ENCODE results near the gene ARMH2. TPM values are rescaled to one million over a fixed set of nuclear protein-coding genes. Genes with fewer than 3 reads are reported as not detected.

Gene ARMH2
- total and polyA plus RNA-seq, 3 experiments from 2014 or later = 0.55 to 0.78 TPM; not detected in 1

DNA sequence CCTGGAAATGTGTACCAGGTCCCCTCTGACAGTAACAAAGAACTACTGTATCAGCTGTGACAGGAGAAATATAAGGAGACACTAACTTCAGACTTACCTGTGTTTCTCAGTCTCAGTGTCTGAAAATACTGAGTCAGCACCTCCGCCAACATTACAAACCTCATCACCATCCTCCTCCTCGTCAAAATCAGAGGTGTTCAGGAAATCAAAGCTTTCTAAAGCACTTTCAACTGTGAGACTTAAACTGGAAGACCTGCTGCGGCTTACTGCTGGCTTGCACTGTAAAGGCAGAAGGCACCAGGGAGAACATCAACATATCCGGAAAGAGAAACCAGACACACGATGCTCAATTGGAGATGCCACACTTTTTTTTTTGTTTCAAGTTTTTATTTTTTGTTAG is 40.3 kb upstream of the ARMH2 start:
- no peaks in the 10 kb centered on the region for H3K27me3 ChIP-seq (ENCODE audit: insufficient read depth, low read length, poor library complexity, severe bottlenecking)
- H3K9me3 ChIP-seq (ENCODE audit: low read length) = no peaks in the 10 kb centered on the region
- DNase-seq = peak in 1 of 5 donors; percentile 59
- H3K27ac ChIP-seq (ENCODE audit: low read depth, low read length) = no peak overlapping the region
- H3K9me3 Mint-ChIP-seq = no peaks in the 10 kb centered on the region
- no peak overlapping the region for H3K4me3 Mint-ChIP-seq
- H3K36me3 ChIP-seq (ENCODE audit: insufficient read depth, low read length) = peaks cover 80% of the 10 kb centered on the region
- H3K4me1 ChIP-seq (ENCODE audit: insufficient read depth, low read length) = peaks cover 53% of the 10 kb centered on the region
- H3K4me1 Mint-ChIP-seq = peaks cover 60 to 89% (median 85%) of the 10 kb centered on the region in 3 donors
- no peak overlapping the region for H3K4me3 ChIP-seq (ENCODE audit: low read length)
- peak overlapping the region in 7 of 8 donors; percentile 37 to 92 (median 80) for H3K27ac Mint-ChIP-seq
- POLR2A ChIA-PET = interaction anchor here (0.5 kb wide), 1 partner anchor 203 kb away, joined by 3 read pairs; no protein-coding TSS in a partner anchor
- peaks cover 13 to 91% (median 50%) of the 10 kb centered on the region in 3 donors for H3K36me3 Mint-ChIP-seq
- CTCF ChIA-PET = no interaction called here
- H3K27me3 Mint-ChIP-seq = peaks cover 0 to 5% of the 10 kb centered on the region in 2 donors

DNA sequence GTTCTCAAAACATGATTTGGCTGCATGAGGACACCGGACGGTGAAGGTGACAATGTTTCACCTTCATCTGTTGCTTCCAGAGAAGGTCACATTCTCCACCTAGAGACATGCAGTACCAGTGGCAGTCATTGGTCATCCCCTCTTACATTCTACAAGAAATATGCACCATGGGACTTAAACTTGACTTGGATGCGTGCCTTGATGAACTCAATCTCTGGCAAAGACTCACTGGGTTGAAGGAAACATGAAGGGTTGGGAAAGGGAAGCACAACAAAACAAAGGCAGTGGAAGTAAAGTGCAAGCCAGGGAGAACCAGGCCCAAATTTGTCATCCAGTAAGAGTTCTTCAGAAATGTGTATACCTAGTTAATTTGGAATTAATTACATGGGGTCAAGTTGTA is 39.4 kb upstream of the ARMH2 start:
- Histone ChIP-seq H3K36me3 (ENCODE audit: insufficient read depth, low read length) (peaks cover 80% of the 10 kb centered on the region), H3K27ac (ENCODE audit: low read depth, low read length) (no peak overlapping the region), H3K4me1 (ENCODE audit: insufficient read depth, low read length) (peaks cover 48% of the 10 kb centered on the region), H3K27me3 (ENCODE audit: insufficient read depth, low read length, poor library complexity, severe bottlenecking) (no peaks in the 10 kb centered on the region), H3K9me3 (ENCODE audit: low read length) (no peaks in the 10 kb centered on the region), H3K4me3 (ENCODE audit: low read length) (no peak overlapping the region)
- H3K9me3 Mint-ChIP-seq = no peaks in the 10 kb centered on the region
- peaks cover 61 to 86% (median 83%) of the 10 kb centered on the region in 3 donors for H3K4me1 Mint-ChIP-seq
- no peak for DNase-seq
- CTCF ChIA-PET = no interaction called here
- H3K4me3 Mint-ChIP-seq = peak overlapping the region in 1 of 7 donors; percentile 12
- H3K36me3 Mint-ChIP-seq = peaks cover 19 to 91% (median 51%) of the 10 kb centered on the region in 3 donors
- peaks cover 0 to 5% of the 10 kb centered on the region in 2 donors for H3K27me3 Mint-ChIP-seq
- H3K27ac Mint-ChIP-seq = peak overlapping the region; percentile 2 to 90 (median 70)
- POLR2A ChIA-PET = interaction anchor here (0.6 kb wide), 2 partner anchors 14 to 17 kb away, joined by 3 read pairs; no protein-coding TSS in a partner anchor

DNA sequence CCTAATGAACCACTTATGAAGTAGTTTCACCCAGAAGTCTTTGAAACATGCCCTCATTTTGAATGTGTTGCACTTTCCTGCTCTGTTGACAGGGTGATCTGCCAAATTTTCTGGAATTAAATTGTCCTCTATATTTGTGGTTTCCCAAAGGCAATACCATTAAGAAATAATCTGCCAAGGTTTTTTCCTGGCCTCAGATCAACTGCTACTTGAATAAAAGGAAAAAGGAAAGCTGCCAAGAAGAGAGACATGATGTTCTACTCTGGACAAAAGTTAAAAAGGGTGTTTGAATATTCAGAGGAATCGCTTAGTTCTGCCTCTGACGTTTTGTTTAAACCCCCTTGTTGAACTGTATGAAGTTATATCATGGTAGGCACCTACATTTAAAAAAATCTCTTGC is 37.4 kb upstream of the ARMH2 start:
- Mint-ChIP-seq H3K4me3 (peak overlapping the region in 1 of 7 donors; percentile 4), H3K9me3 (no peaks in the 10 kb centered on the region), H3K36me3 (peaks cover 27 to 92% (median 52%) of the 10 kb centered on the region in 3 donors), H3K27ac (peak overlapping the region in 7 of 8 donors; percentile 21 to 78 (median 66)), H3K4me1 (peaks cover 50 to 71% (median 68%) of the 10 kb centered on the region in 3 donors), H3K27me3 (peaks cover 0 to 6% of the 10 kb centered on the region in 2 donors)
- H3K36me3 ChIP-seq (ENCODE audit: insufficient read depth, low read length) = peaks cover 80% of the 10 kb centered on the region
- no peaks in the 10 kb centered on the region for H3K27me3 ChIP-seq (ENCODE audit: insufficient read depth, low read length, poor library complexity, severe bottlenecking)
- ChIA-PET POLR2A (no interaction called here), CTCF (interaction anchor here (1.3 kb wide), 1 partner anchor 11 kb away, joined by 3 read pairs; no protein-coding TSS in a partner anchor)
- no peak for DNase-seq
- peaks cover 29% of the 10 kb centered on the region for H3K4me1 ChIP-seq (ENCODE audit: insufficient read depth, low read length)
- H3K27ac ChIP-seq (ENCODE audit: low read depth, low read length) = no peak overlapping the region
- H3K9me3 ChIP-seq (ENCODE audit: low read length) = no peaks in the 10 kb centered on the region
- no peak overlapping the region for H3K4me3 ChIP-seq (ENCODE audit: low read length)

DNA sequence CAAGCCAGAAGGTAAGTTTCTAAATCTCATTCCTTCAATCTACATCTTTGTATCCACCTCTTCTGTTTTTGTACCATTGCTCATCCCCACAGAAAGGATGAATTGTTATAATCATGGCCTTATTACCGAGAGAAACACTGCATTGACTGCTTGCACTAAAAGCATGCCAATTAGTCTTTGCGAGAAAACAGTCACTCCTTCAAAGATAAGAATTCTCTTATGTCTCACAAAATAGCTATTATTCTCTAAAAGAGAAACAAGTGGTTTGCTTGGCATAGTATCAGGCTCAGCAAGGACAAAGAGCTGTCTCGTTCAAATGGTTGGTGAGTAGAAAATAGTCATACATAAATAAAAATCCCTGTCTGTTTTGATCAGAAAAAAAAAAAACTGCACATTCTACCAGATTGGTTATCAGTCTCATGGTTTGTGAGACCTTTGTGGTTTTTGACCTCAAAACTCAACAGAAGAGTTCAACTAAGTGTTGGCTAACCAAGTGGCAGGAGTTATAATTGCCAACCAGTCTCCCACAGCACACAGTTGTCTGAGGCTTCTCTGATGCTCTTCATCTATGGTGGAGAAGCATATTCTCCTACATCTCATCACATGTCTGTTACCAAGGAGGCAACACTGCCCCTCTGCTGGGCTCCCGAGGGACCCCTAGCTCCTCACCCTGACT is 35.1 kb upstream of the ARMH2 start:
- Mint-ChIP-seq H3K36me3 (peaks cover 31 to 91% (median 50%) of the 10 kb centered on the region in 3 donors), H3K27me3 (peaks cover 0 to 6% of the 10 kb centered on the region in 2 donors), H3K4me1 (peaks cover 33 to 52% (median 48%) of the 10 kb centered on the region in 3 donors), H3K4me3 (peak overlapping the region in 1 of 7 donors; percentile 25), H3K27ac (peak overlapping the region in 7 of 8 donors; percentile 24 to 83 (median 58)), H3K9me3 (no peaks in the 10 kb centered on the region)
- Histone ChIP-seq H3K27me3 (ENCODE audit: insufficient read depth, low read length, poor library complexity, severe bottlenecking) (no peaks in the 10 kb centered on the region), H3K4me3 (ENCODE audit: low read length) (no peak overlapping the region), H3K4me1 (ENCODE audit: insufficient read depth, low read length) (peaks cover 8% of the 10 kb centered on the region), H3K27ac (ENCODE audit: low read depth, low read length) (no peak overlapping the region), H3K9me3 (ENCODE audit: low read length) (no peaks in the 10 kb centered on the region), H3K36me3 (ENCODE audit: insufficient read depth, low read length) (peaks cover 82% of the 10 kb centered on the region)
- ChIA-PET CTCF (no interaction called here), POLR2A (no interaction called here)
- DNase-seq = no peak

DNA sequence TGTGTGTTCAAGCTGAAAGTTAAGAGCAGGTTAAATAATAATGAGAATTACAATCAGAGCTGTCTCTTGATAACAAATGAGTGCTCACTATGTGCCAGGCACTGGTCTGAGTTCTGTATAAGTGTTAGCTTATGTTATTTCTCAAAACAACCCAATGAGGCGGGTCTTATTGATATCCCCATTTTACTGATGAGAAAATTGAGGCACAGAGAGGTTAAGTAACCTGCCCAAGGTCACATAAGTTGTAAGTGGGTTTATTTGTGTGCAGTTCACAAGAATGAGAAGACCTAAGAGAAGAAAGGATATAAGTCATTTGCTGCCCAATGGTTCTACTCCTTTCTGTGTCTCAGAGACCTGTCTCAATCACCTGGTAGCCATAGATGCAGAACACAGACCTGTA is 34.1 kb upstream of the ARMH2 start:
- peaks cover 11% of the 10 kb centered on the region for H3K4me1 ChIP-seq (ENCODE audit: insufficient read depth, low read length)
- Mint-ChIP-seq H3K4me1 (peaks cover 32 to 48% (median 46%) of the 10 kb centered on the region in 3 donors), H3K36me3 (peaks cover 31 to 92% (median 48%) of the 10 kb centered on the region in 3 donors), H3K27me3 (peaks cover 0 to 6% of the 10 kb centered on the region in 2 donors), H3K4me3 (no peak overlapping the region), H3K9me3 (no peaks in the 10 kb centered on the region), H3K27ac (peak overlapping the region in 5 of 8 donors; percentile 4 to 83 (median 57))
- H3K9me3 ChIP-seq (ENCODE audit: low read length) = no peaks in the 10 kb centered on the region
- H3K27me3 ChIP-seq (ENCODE audit: insufficient read depth, low read length, poor library complexity, severe bottlenecking) = no peaks in the 10 kb centered on the region
- ChIA-PET CTCF (no interaction called here), POLR2A (interaction anchor here (0.5 kb wide), 1 partner anchor 18 kb away, joined by 3 read pairs; no protein-coding TSS in a partner anchor)
- H3K4me3 ChIP-seq (ENCODE audit: low read length) = no peak overlapping the region
- peaks cover 80% of the 10 kb centered on the region for H3K36me3 ChIP-seq (ENCODE audit: insufficient read depth, low read length)
- DNase-seq = no peak
- no peak overlapping the region for H3K27ac ChIP-seq (ENCODE audit: low read depth, low read length)

DNA sequence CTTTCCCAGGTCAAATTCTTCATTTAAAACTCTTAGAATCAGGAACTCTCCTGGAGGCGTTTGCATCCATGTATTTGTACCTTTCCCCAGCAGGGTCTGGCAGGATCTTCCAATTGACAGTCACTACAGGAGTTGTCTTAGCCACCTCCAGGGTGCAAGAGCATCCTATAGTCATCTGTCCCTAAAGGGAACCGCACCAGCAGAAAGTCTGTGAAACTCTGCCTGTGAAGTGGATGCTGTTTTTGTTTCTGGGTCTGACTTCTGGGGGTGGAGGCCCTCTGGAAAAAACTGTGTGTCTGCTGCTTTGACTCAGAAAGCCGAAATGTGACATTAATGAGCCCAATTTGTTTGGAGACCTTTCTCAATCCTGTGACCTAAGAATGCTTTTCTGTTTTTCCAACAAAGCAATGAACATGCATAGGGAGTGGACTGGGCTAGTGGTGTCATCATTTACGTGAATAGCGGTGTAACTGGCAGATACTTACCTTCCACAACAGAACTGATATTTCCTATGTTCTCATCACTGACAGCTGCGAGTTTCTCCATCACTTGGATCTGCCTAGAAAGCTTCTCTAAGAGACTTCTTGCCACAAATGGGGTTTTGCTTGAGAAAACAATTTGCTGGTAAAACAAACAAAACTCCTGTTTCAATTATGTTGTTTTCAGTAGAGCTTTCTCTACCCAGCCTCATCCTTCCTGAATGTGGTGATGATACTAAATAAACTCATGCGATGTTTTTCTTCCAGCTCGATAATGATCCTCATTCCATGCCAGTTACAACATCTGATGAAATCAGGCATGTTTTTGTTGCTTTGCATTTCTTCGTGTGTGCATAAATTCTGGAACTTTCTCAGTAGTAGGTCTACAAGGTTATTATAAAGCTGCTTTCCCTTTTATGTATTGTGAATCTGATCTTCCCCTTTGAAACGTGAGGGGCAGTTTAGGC is 33.3 kb upstream of the ARMH2 start:
- CTCF ChIA-PET = no interaction called here
- H3K36me3 ChIP-seq (ENCODE audit: insufficient read depth, low read length) = peaks cover 84% of the 10 kb centered on the region
- peaks cover 0 to 4% of the 10 kb centered on the region in 2 donors for H3K27me3 Mint-ChIP-seq
- H3K4me3 ChIP-seq (ENCODE audit: low read length) = no peak overlapping the region
- no peaks in the 10 kb centered on the region for H3K9me3 ChIP-seq (ENCODE audit: low read length)
- no peak for DNase-seq
- H3K36me3 Mint-ChIP-seq = peaks cover 31 to 97% (median 46%) of the 10 kb centered on the region in 3 donors
- no peaks in the 10 kb centered on the region for H3K9me3 Mint-ChIP-seq
- no peak overlapping the region for H3K27ac ChIP-seq (ENCODE audit: low read depth, low read length)
- H3K4me1 Mint-ChIP-seq = peaks cover 39 to 53% (median 51%) of the 10 kb centered on the region in 3 donors
- peaks cover 18% of the 10 kb centered on the region for H3K4me1 ChIP-seq (ENCODE audit: insufficient read depth, low read length)
- no peak overlapping the region for H3K4me3 Mint-ChIP-seq
- peak overlapping the region in 7 of 8 donors; percentile 4 to 84 (median 60) for H3K27ac Mint-ChIP-seq
- no peaks in the 10 kb centered on the region for H3K27me3 ChIP-seq (ENCODE audit: insufficient read depth, low read length, poor library complexity, severe bottlenecking)
- POLR2A ChIA-PET = interaction anchor here (0.5 kb wide), 1 partner anchor 19 kb away, joined by 3 read pairs; no protein-coding TSS in a partner anchor

DNA sequence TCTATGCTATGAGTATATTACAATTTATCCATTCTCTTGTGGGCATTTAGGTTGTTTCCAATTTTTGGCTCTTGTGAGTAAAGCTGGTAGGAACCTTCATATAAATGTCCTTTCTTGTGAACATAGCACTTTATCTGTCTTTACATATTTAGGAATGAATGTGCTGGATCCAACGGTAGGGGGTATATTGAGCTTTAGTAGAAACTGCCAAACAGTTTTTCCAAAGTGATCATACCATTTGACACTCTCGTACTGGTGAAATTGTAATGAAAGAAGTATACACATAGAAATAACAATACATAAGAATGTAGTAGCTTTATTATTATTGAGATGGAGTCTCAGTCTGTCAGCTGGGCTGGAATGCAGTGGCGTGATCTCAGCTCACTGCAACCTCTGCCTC is 30.9 kb upstream of the ARMH2 start:
- no peak for DNase-seq
- Mint-ChIP-seq H3K4me3 (no peak overlapping the region), H3K36me3 (peaks cover 26 to 97% (median 36%) of the 10 kb centered on the region in 3 donors), H3K9me3 (no peaks in the 10 kb centered on the region), H3K27ac (peak overlapping the region in 4 of 8 donors; percentile 41 to 69 (median 48)), H3K27me3 (peaks cover 0 to 2% of the 10 kb centered on the region in 2 donors), H3K4me1 (peaks cover 28 to 46% (median 37%) of the 10 kb centered on the region in 3 donors)
- H3K4me1 ChIP-seq (ENCODE audit: insufficient read depth, low read length) = peaks cover 12% of the 10 kb centered on the region
- ChIA-PET CTCF (interaction anchor here (0.9 to 1.1 kb wide), 3 partner anchors 25 to 162 kb away, joined by 3 read pairs; no protein-coding TSS in a partner anchor), POLR2A (no interaction called here)
- no peak overlapping the region for H3K4me3 ChIP-seq (ENCODE audit: low read length)
- no peaks in the 10 kb centered on the region for H3K27me3 ChIP-seq (ENCODE audit: insufficient read depth, low read length, poor library complexity, severe bottlenecking)
- peaks cover 86% of the 10 kb centered on the region for H3K36me3 ChIP-seq (ENCODE audit: insufficient read depth, low read length)
- no peak overlapping the region for H3K27ac ChIP-seq (ENCODE audit: low read depth, low read length)
- no peaks in the 10 kb centered on the region for H3K9me3 ChIP-seq (ENCODE audit: low read length)
